ENCODE data around the gene MACROD2. TPM values are rescaled to one million over a fixed set of nuclear protein-coding genes. Genes with fewer than 3 reads are reported as not detected.

MACROD2 gene
- total and polyA plus RNA-seq, 2 experiments from 2014 or later, result 2.8 to 4.3 TPM

GRCh38 chr20:14431568-14431967, 436.3 kb downstream of the MACROD2 start:
- no peak for TF ChIP-seq STAT1 (IDR thresholded peaks at IDR 0.05; ENCODE audit: unreplicated experiment)
- no peak for TF ChIP-seq ETS1 (IDR thresholded peaks at IDR 0.05)
- TF ChIP-seq ZNF462 (CRISPR knock-in tag; IDR thresholded peaks at IDR 0.05), result no peak
- TF ChIP-seq POLR2AphosphoS5 (IDR thresholded peaks at IDR 0.05; ENCODE audit: low read depth), result no peak
- TF ChIP-seq CREB1 (CRISPR knock-in tag; IDR thresholded peaks at IDR 0.05; ENCODE audit: low read depth), result no peak
- TF ChIP-seq NANOG (IDR thresholded peaks at IDR 0.05; ENCODE audit: borderline replicate concordance), result no peak
- TF ChIP-seq ZNF114 (CRISPR knock-in tag; IDR thresholded peaks at IDR 0.05), result no peak
- TF ChIP-seq REST (IDR thresholded peaks at IDR 0.05; ENCODE audit: unreplicated experiment), result no peak
- no peak for TF ChIP-seq EZH2 (IDR thresholded peaks at IDR 0.05; ENCODE audit: low read depth, unreplicated experiment)
- TF ChIP-seq CTCF (conservative IDR thresholded peaks at IDR 0.05; ENCODE audit: low read depth in 2 of 2), result no peak
- no peak for TF ChIP-seq JUNB (IDR thresholded peaks at IDR 0.05; ENCODE audit: unreplicated experiment)
- no peak for TF ChIP-seq ZNF331 (CRISPR knock-in tag; IDR thresholded peaks at IDR 0.05; ENCODE audit: low read depth)
- TF ChIP-seq EZH2phosphoT487 (IDR thresholded peaks at IDR 0.05; ENCODE audit: unreplicated experiment), result no peak
- Mint-ChIP-seq H3K27ac (no peak overlapping the region), H3K27me3 (ENCODE audit: insufficient read depth, low read depth, poor library complexity) (no peaks in the 10 kb centered on the region), H3K4me3 (no peak overlapping the region), H3K9me3 (no peaks in the 10 kb centered on the region), H3K36me3 (ENCODE audit: low read depth) (no peaks in the 10 kb centered on the region), H3K4me1 (no peaks in the 10 kb centered on the region)
- no peak overlapping the region for H3K4me2 ChIP-seq
- no peak overlapping the region for H3K27ac ChIP-seq (ENCODE audit: low read depth)
- H4K20me1 ChIP-seq (replicated peaks; ENCODE audit: insufficient read depth), result no peaks in the 10 kb centered on the region
- H3K36me3 ChIP-seq (ENCODE audit: insufficient read depth), result no peaks in the 10 kb centered on the region
- H3K9me2 ChIP-seq (ENCODE audit: insufficient read depth), result no peaks in the 10 kb centered on the region
- DNase-seq (ENCODE audit: low spot score), result no peak
- no peak overlapping the region for H3K4me3 ChIP-seq
- ATAC-seq, result no peak
- H2AFZ ChIP-seq, result no peak overlapping the region
- H3K79me2 ChIP-seq (replicated peaks; ENCODE audit: insufficient read depth), result no peaks in the 10 kb centered on the region
- no peaks in the 10 kb centered on the region for H3F3A ChIP-seq (replicated peaks; ENCODE audit: low read depth)
- H3K27me3 ChIP-seq (ENCODE audit: insufficient read depth), result no peaks in the 10 kb centered on the region
- H3K4me1 ChIP-seq (ENCODE audit: insufficient read depth), result no peaks in the 10 kb centered on the region

Data from GM23338 (cell line).